Activated CD4-positive, alpha-beta T cell treated with anti-CD3 and anti-CD28 coated beads, Interleukin-2, amount 50 U/mL, for 48 hours (primary cell): ENCODE data around the gene SF1.
A peak's percentile ranks its signal among the peaks of the same experiment; 100 is the strongest.

Source experiments
- DNase-seq, 2 experiments: peaks; one replicate each; pipeline ENCODE4 v3.0.0-alpha.2; 2020

Gene SF1

DNA sequence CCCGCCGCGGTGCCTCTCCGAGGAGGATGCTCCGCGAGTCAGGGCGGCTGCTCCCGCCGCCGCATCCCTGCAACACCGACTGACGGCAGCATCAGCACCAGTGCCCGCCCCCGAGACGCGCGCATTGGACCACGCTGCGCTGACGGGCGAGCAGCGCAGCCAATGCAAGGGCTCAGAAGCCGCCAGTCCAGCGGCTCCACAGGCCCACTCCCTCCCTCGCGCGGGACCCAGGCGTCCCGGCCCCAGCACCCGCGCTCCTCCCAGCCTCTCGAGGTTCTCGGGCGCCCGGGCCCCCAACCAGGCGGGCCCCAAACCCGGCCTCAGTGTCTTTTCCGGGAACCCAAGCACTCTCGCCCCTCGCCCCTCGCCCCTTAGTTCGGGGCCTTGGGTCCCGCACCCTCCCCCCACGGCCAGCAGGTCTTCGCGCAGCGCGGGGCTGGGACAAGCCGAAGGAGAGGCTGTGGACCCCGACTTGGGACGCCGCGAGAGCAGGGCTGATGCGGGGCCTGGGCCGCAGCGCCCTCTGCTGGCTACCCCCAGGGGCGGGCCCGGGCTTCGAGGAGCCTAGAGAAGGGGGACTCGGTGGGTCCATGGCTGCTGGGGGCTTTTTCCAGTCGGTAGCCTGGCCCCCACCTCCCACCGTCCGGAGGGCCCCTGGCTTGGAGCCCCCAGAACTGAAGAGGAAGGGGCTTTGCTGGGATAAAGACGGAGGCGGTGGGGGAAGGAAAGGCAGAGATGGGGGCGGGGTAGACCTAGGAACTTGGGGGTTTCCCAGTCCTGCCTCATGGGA is 55.0 kb downstream of the SF1 start, which contains the start of gene NRXN2:
Gene NRXN2, minus strand, starts transcription at position 81 of the 790 bp plus-strand sequence. CDS start 9,498 bp downstream, outside the sequence.
- DNase-seq = peak; percentile 86 to 90

DNA sequence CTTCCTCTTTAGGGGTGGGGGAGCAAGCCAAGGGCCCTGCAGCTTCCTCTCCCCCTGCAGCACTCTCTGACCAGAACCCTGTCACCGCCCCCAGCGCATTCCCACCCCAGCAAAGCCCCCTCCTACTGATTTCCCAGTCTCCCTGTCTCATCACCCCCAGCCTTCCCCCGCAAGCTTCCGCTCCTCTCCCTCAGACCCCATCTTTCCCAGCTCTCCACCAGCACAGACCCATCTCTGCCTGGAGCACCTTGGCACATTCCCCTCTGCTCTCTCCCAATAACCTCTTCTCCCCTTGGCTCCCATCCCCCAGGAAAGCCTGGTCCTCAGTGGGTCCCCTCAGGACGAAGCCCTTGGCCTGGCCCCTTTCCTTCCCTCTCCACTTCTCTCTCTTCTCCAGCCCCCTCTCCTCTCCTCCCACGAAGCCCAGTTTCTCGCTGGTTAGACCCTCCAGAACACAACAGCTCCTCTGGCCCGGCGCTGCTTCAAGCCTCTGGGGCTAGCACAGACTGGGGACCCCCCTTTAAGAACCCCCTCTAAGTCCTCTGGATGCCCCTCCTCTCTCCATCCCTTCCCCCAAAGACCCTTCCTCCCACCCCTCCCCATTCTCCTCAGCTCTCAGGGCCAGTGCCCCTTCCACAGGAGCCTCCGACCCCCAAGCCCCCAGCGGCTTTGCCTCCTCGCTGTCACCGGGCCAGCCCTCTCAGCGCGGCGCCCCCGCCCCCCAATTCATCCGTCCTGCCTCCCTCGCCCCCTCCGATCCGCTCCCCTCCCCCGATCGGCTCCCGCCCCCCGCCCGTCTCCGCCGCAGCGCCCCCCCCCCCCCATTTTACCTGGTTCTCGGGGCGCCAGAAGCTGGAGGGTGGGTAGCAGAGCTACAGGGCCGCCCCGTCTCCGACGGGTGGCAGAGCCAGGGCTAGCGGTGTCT is 55.9 kb downstream of the SF1 start:
- no peak for DNase-seq

DNA sequence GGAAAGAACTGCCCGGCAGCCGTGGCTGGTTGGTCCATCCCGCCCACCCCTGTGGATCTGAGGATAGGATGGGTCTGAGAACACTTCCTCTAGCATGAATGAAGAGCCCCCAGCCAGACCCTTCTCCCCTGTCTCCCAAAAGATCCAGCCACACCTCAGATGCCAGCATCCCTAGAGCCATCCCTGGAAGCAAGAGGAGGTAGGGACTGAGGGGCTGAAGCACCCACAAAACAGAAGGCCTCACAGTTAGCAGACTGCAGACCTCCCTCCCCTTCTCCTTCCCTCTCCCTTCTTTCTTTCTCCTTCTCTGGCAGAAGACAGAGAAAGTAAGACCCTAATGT is 57.0 kb downstream of the SF1 start:
- no peak for DNase-seq

DNA sequence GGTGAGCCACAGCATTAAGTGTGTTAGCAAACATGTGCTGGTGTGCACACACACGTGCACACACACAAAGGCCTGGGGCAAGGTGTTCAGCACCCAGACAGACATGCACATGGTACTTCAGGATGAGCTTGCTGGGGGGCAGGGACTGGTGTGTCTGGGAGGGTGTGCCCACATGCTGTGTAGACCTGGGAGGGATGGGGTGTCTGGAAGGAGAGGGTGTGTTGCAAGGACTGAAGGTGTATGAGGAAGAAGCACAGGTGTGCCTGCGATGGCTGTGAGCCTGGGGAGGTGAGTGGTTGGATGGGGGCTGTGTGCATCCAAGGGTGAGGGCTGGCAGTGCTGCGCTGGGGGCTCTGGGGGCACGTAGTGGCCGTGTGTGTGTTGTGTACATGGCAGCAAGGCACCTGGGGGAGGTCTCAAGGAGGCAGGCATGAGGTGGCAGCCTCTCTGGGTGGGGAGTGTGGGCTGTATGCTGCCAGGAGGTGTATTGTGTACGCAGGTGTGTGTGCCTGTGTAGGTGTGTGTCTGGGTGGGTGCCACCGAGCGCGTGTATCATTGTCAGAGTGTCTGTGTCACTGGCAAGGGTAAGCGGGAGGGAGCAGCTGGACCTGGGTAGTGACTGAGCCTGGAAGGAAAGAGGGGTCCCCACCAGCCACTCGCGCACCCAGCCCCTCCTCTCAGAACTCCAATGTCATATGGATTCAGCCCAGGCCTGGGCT is 57.5 kb downstream of the SF1 start:
- DNase-seq = no peak

DNA sequence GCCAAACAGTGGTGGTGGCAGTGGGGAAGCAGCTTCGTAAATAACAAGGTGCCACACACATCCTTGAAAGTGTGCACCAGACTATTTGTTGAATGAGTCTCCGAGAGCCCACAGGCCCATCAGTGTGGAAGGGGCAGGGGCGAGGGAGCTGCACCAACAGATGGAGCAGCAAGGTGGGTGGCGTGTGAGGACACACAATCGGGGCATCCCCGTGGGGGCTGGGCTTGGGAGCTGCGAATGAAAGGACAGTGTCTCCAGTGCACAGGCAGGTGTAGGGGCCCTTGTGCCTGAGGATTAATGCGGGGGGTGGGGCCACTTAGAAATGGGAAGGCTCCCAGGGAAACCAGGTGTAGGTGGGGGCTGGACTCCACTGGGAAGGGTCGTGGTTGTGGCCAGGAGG is 58.2 kb downstream of the SF1 start:
- no peak for DNase-seq

DNA sequence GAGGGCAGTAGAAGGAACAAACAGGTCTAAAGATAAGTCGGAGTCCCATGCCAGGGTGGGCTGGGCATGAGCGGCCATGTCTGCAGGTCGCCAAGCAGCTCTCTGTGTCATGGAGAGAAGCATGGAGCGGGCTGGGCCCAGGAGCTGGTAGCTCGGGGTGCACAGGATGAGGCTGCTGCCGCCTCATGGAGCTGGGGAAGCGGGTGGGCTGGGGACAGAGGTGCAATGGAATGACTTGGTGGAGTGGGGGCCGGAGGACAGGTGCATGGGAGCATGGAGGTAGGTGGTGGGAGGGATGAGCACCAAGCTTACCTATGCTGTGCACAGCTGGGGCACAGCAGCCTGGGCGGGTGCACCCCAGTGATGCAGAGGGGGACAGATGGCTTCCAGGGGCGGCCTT is 58.9 kb downstream of the SF1 start:
- no peak for DNase-seq

DNA sequence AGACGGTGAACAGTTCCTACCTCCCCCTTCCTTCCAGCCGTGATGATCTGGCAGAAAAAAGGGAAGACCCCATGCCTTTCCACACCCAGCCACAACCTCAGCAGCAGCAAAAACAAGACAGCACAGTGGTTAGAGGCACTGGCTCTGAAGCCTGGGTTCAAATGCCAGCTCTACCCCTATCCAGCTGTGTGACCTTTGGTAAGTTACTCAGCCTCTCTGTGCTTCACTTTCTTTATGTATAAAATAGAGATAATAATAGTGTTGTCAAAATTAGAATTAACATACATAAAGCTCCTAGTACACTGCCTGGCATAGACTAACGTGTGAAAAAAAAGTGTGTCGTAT is 59.6 kb downstream of the SF1 start:
- no peak for DNase-seq

DNA sequence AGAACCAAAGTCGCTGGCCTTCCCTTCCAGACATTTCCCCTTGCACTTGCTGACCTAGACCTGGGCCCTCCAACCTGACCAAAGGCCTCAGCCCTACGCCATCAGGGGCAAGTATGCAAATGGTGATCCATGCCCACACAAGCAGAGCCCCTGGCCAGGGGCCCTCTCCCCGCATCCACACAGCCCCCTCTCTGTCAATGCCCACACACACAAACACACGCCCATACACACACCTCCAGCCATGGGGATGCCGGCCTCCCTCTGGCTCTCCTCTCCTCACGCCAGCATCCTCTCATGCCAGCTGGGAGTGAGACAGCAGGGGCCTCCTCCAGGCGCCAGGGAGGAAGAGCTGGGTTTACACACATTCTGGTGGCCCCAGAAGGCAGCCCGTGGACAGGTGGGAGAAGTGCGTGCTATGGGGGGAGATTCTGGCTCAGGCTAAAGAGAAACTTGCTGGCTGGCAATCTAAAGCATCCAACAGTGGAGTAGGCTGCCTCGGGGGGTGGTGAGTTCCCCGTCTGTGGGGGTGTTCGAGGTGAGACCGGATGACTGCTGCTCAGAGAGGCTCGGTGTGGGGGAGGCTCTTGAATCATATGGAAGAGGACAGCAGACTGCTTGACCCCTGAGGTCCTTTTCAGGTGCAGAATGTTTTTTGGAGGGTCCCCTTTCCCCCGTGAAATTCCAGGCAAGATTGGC is 60.1 kb downstream of the SF1 start:
- no peak for DNase-seq

DNA sequence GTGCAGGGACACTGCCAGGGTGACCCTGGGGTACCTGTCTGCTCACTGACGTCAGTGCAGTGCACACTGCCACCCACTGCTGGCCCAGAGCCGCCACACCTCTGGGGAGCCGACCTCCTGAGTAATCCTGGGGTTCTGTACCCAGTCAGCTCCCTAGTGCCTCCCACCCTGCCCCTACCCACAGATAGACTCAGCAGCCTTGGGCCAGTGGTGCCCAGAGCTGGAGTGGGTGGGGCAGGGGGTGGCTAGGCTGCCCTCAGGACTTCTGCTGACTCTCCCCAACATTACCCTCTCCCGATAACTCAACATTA is 61.1 kb downstream of the SF1 start:
- no peak for DNase-seq

DNA sequence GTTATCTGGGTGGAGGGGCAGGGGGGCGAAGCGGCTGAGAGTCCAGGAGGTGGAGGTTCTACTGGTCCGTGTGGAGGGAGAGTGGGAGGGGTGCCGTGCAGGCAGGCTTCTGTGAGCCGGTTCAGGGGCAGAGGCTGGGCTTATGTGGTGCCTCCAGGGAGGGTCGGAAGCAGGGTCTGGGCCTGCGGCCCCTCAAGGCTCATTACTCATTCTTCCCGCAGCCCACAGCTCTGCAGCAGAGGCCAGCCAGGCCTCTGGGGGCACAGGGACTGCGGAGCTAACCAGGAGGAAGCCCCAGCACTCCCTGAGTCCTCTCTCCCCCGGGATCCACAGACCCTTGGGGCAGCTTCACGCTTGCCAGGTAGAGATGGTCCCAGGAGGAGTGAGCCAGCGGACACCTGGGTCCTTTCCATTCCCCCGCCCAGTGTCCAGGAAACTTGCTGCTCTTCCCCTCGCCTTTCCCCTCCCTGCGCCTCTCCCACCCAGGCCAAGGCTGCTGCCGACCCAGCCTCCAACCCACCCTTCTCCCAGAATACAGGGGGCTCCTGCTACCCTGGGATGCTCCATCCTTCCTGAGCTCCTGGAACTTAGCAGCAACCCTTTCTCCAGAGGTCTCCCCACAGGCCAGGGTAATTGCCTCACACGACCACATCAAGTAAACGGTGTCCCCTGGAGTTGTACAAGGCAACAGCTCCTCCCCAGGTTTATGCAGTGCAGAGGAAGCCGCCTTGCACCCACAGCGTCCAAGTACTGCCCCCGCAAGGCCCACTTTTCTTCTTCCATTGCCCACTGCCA is 61.7 kb downstream of the SF1 start:
- no peak for DNase-seq

DNA sequence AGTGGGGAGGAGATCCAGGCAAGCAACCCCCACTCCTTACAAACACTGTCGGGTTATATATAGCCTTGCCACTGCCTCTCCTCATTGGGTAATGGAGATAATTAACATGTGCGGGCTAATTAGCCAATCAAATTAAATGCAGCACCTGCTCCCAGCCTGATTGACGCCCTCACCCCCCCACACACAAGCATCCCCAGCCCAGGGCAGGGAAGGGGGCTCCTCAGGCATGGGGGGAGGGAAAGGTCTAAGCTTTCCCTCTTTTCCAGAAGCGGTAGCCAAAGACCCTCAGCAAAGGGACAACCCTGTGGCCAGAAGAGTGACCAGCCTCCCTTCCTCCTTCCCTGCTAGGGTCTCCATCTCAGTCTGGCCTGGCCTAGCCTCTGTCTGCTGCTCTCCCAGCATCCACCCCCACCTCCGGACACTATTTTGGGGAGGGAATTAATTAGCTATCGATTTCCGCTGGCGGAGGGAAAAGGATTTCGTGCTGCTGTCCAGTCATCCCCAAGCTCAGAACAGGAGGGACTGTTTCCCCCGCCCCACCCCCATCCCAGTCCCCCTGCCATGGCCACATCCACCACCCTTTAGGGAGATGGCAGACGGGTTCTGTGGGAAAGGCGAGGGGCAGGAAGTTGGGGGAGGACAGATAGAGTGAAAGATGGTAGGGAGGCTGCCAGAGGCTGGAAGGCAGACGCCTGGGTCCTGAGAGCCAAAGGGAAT is 62.4 kb downstream of the SF1 start:
- no peak for DNase-seq

DNA sequence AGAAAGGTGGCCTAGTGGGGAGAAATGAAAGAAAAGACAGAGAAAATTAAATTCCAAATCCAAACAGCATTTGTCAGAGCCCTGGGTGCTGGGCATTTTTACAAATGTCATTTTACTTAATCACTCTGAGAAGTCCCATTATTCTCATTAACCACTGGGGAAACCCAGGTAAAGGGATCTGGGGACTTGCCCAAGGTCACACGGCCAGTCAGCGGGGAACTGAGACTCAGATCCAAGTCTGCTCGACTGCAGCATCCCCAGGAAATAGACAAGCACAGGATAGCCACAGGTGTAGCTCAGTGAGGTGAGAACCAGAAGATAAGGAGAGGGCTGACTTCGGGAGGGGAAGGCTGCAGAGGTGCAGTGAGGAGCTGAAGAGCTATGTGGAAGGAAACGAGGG is 63.2 kb downstream of the SF1 start:
- DNase-seq = no peak

DNA sequence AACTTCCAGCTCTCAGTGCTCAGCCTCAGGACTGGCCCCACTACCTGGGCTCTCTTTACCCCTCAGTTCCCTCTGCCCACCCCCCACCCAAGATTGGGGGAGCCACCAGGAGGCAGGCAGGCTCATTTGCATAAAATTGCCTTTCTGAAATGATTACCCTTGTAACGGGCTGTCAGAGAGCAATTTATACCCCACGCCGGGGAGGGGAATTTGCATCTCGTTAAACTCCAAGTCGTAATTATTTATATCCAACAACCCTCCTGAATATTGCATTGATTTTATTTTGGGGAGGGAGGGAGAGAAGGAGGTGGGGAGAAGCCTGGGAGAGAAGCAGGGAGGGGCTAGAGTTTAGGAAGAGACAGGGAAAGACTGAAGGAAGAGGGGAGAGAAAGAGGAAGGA is 63.7 kb downstream of the SF1 start:
- no peak for DNase-seq
